ENCODE data around the gene HBA2.
A peak's percentile ranks its signal among the peaks of the same experiment; 100 is the strongest.
"Not testable (repeated sequence)": the region's sequence is repeated elsewhere in the genome, so short reads cannot be mapped to it uniquely, and the experiment has no call there.

HBA2 gene

DNA sequence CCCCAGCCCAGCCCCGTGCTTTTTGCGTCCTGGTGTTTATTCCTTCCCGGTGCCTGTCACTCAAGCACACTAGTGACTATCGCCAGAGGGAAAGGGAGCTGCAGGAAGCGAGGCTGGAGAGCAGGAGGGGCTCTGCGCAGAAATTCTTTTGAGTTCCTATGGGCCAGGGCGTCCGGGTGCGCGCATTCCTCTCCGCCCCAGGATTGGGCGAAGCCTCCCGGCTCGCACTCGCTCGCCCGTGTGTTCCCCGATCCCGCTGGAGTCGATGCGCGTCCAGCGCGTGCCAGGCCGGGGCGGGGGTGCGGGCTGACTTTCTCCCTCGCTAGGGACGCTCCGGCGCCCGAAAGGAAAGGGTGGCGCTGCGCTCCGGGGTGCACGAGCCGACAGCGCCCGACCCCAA, 3.3 kb downstream of the HBA2 start:
- DNase-seq: not testable (repeated sequence)

GRCh38 chr16:176477-177382, 4.1 kb downstream of the HBA2 start, which contains the start of gene HBA1:
HBA1 (plus strand) TSS chr16:176680; CDS start chr16:176717, 37 bp downstream.
- DNase-seq: not testable (repeated sequence)

DNA sequence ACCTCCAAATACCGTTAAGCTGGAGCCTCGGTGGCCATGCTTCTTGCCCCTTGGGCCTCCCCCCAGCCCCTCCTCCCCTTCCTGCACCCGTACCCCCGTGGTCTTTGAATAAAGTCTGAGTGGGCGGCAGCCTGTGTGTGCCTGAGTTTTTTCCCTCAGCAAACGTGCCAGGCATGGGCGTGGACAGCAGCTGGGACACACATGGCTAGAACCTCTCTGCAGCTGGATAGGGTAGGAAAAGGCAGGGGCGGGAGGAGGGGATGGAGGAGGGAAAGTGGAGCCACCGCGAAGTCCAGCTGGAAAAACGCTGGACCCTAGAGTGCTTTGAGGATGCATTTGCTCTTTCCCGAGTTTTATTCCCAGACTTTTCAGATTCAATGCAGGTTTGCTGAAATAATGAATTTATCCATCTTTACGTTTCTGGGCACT, 4.7 kb downstream of the HBA2 start:
- DNase-seq: peak; percentile 18

GRCh38 chr16:177981-178667, 5.4 kb downstream of the HBA2 start:
- DNase-seq: no peak

DNA sequence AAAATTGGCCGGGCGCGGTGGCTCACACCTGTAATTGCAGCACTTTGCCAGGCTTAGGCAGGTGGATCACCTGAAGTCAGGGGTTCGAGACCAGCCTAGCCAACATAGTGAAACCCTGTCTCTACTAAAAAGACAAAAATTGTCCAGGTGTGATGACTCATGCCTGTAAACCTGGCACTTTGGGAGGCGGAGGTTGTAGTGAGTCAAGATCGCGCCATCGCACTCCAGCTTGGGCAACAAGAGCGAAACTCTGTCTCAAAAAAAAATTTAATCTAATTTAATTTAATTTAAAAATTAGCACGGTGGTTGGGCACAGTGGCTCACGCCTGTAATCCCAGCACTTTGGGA, 6.0 kb downstream of the HBA2 start:
- no peak for DNase-seq

GRCh38 chr16:179211-180092, 6.8 kb downstream of the HBA2 start:
- DNase-seq: no peak

DNA sequence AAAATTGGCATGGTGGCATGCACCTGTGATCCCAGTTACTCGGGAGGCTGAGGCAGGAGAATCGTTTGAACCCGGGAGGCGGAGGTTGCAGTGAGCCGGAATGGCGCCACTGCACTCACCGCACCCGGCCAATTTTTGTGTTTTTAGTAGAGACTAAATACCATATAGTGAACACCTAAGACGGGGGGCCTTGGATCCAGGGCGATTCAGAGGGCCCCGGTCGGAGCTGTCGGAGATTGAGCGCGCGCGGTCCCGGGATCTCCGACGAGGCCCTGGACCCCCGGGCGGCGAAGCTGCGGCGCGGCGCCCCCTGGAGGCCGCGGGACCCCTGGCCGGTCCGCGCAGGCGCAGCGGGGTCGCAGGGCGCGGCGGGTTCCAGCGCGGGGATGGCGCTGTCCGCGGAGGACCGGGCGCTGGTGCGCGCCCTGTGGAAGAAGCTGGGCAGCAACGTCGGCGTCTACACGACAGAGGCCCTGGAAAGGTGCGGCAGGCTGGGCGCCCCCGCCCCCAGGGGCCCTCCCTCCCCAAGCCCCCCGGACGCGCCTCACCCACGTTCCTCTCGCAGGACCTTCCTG, 7.5 kb downstream of the HBA2 start, which contains the start of gene HBQ1:
Gene HBQ1, plus strand, starts transcription at position 359 of the 575 bp plus-strand sequence. Its CDS starts 28 bp downstream, at position 387.
- no peak for DNase-seq

GRCh38 chr16:180681-181564, 8.2 kb downstream of the HBA2 start:
- peak; percentile 56 for DNase-seq

GRCh38 chr16:181565-182021, 8.9 kb downstream of the HBA2 start:
- no peak for DNase-seq

DNA sequence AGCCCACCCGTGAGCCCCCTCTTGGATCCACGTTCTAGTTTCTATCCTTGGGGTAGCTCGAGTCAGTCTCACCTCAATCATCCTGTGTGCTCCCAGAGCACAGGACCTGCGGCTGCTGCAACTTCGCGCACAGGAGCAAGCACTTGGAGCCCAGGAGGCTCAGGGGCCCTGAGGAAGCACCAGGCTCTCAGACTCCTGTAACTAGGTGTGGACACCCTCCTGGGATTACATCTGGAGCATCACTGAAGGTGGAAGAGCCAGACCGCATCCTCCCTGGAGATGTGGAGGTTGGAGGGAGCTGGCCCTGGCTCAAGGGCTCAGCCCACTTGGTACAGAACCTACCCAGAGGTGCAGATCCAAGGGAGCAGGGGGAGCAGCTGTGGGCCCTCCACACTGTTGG, 10.3 kb downstream of the HBA2 start:
- no peak for DNase-seq

- no peak for DNase-seq
Measured at GRCh38 chr16:185213-185612, 12.5 kb downstream of the HBA2 start.

DNA sequence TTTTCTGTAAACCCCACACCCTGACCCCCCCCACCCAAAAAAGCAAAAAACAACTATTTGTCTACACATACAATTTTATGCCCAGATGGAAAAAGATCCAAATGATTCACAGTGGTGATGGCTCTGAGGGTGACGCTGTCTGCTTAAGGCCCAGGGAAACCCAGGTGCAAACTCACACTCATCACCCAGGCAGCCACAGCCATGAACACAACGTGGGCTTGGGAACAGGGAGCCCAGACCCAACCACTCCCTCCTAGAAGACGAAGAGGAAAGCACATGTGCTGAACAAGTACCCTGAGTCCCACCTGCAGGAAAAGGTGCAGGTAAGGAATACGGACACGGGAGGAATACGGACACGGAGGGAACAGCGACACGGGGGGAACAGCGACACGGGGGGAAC, 13.0 kb downstream of the HBA2 start:
- DNase-seq: no peak

DNA sequence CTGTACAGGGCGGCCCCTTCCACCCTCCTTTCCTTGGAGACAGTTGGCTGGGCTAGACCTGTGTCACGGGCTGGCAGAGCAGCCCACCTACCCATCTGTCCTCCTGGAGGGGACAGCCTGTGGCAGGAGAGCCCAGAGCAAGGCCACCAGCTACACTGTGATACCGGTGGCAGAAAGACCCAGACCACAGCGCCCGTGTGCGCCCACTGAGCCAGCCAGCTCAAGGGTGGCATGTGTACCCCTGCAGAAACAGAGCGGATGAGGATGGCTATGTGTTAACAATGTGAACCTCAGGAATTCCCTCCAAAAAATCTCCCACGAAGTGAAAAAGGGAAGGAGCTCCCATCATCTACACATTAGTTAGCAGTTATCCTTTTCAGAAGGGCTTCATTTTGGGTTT, 14.7 kb downstream of the HBA2 start:
- DNase-seq: no peak

DNA sequence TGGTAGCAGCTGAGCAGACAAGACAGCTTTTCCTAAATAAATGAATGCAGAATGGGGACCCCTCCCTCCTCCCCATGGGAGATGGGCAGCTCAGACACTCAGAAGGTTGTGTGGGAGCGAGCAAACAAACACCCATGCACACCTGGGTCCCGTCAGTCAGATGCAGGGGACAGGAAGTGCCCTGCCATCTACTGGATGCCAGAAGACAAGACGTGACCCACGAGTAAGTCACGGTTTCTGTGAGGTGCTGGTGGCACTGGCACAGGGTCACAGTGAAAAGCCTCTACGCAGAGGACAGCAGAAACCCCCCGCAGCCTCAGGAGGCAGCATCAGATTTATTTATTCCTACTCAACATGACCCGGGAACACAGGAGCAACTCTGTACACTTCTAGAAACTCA, 16.0 kb downstream of the HBA2 start:
- DNase-seq: no peak

GRCh38 chr16:189604-190186, 17.0 kb downstream of the HBA2 start:
- DNase-seq: no peak

DNA sequence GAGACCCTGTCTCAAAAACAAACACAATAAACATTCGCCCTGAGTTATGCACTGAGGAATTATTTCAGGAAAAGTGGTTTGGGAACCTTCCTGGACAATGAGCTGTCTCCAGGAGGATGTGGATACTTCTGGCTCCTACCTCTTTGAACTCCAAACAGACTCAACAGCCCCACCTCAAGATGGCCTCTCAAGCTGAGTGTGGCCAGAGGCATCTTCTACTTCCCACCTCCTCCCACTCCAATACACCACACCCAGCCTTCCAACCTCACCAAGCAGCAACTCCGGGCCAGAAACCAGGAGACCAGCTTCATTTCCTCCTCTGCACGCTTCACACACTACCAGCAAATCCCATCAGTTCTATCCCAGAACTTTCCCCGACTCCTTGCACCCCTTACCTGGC, 19.2 kb downstream of the HBA2 start:
- DNase-seq: no peak

DNA sequence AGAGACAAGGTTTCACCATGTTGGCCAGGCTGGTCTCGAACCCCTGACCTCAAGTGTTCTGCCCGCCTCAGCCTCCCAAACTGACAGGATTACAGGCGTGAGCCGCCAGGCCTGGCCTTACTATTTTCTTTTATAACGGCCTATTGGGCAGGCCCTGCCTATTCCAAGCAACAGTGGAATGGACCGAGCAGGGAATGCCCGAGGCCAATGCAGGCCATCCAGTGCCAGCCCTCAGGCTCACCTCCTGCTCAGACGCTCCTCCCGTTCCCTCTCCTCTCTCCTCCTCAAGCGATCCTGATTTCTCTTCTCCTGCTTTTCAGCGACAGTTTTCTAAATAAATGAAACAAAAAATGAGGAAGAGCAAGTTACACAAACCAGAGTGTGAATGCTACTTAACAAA, 20.0 kb downstream of the HBA2 start:
- no peak for DNase-seq

DNA sequence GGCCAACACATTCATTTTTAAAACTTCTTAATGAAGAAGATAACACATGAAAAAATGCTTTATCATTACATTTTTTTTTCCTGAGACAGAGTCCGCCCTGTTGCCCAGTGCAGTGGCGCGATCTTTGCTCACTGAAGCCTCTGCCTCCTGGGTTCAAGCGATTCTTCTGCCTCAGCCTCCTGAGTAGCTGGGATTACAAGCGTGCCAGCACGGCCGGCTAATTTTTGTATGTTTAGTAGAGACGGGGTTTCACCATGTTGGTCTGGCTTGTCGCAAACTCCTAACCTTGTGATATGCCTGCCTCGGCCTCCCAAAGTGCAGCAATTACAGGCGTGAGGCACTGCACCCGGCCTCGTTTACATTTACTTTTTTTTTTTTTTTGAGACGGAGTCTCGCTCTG, 20.8 kb downstream of the HBA2 start:
- no peak for DNase-seq

GRCh38 chr16:194516-194915, 21.8 kb downstream of the HBA2 start:
- DNase-seq: no peak

- no peak for DNase-seq
Measured at GRCh38 chr16:200388-200787, 27.7 kb downstream of the HBA2 start.

- no peak for DNase-seq
Measured at GRCh38 chr16:203246-203645, 30.6 kb downstream of the HBA2 start.

All from SHP77 treated with DMSO at 0.1 percent for 48 hours (cell line).